AG09309 (cell line): ENCODE data around the gene ATXN10.

Source experiments
- DNase-seq: peaks from one replicate; pipeline ENCODE4 v3.0.0-alpha.2; 2010; ENCODE audit warnings: low read depth
- H3K4me3 ChIP-seq: 2 replicates; pipeline ENCODE4 v1.5.1; 2011; ENCODE audit warnings: mild to moderate bottlenecking, low read depth, low read length, moderate library complexity; ENCODE audit not compliant: control insufficient read depth
- CTCF ChIP-seq: IDR thresholded peaks from 2 replicates; pipeline ENCODE4 v1.5.1; 2011; ENCODE audit warnings: mild to moderate bottlenecking, low read depth, low read length, inconsistent platforms; ENCODE audit not compliant: insufficient read depth, control insufficient read depth; ENCODE audit errors: missing control alignments

ATXN10 gene

GRCh38 chr22:45692549-45692948, 20.9 kb downstream of the ATXN10 start:
- no peak for DNase-seq
- TF ChIP-seq CTCF: no peak
- H3K4me3 ChIP-seq: no peak overlapping the region

- H3K4me3 ChIP-seq: no peak overlapping the region
- TF ChIP-seq CTCF: no peak
- no peak for DNase-seq
Measured at GRCh38 chr22:45693835-45694234, 22.2 kb downstream of the ATXN10 start.

GRCh38 chr22:45696227-45696626, 24.6 kb downstream of the ATXN10 start:
- no peak for TF ChIP-seq CTCF
- H3K4me3 ChIP-seq: no peak overlapping the region
- DNase-seq: no peak

- DNase-seq: no peak
- TF ChIP-seq CTCF: no peak
- H3K4me3 ChIP-seq: no peak overlapping the region
Measured at GRCh38 chr22:45698094-45698493, 26.5 kb downstream of the ATXN10 start.

- no peak for DNase-seq
- TF ChIP-seq CTCF: no peak
- H3K4me3 ChIP-seq: no peak overlapping the region
Measured at GRCh38 chr22:45702981-45703380, 31.3 kb downstream of the ATXN10 start.

- no peak for TF ChIP-seq CTCF
- no peak overlapping the region for H3K4me3 ChIP-seq
- DNase-seq: no peak
Measured at GRCh38 chr22:45703758-45704157, 32.1 kb downstream of the ATXN10 start.

GRCh38 chr22:45704648-45705047, 33.0 kb downstream of the ATXN10 start:
- H3K4me3 ChIP-seq: no peak overlapping the region
- DNase-seq: no peak
- no peak for TF ChIP-seq CTCF
